ENCODE measurements around the gene GNG13.
"Not testable (repeated sequence)": the region's sequence is repeated elsewhere in the genome, so short reads cannot be mapped to it uniquely, and the experiment has no call there.

The GNG13 gene

GRCh38 chr16:776298-776697 is 24.2 kb downstream of the GNG13 start:
- FAIRE-seq = not testable (repeated sequence)

DNA sequence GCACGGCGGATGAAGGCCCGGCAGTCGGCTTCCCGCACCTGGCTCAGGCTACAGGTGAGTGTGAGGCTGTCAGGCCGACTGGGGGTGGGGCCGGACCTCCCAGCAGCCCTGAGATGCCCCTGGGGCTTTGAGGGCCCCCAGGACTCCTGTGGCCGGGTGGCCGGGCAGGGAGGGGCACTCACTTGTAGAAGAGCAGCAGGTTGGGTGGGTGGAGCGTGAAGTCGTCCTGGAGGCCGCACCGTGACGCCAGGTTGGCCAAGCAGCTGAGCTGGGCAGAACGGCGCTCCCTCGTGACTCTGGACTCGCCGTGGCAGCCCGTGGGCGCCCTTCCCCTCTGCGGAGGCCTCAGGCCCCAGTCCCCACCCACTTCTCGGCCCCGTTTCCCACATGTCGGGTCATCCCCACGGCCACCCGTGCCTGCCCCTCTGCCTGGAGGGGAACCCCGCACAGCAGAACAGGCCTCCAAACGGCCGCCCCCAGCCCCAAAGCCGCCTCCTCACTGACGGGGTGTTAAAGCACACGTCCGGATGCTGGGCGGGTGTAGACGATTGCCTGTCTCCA is 25.2 kb downstream of the GNG13 start:
- FAIRE-seq = no peak

GRCh38 chr16:774086-775001 is 26.2 kb downstream of the GNG13 start:
- FAIRE-seq = no peak

DNA sequence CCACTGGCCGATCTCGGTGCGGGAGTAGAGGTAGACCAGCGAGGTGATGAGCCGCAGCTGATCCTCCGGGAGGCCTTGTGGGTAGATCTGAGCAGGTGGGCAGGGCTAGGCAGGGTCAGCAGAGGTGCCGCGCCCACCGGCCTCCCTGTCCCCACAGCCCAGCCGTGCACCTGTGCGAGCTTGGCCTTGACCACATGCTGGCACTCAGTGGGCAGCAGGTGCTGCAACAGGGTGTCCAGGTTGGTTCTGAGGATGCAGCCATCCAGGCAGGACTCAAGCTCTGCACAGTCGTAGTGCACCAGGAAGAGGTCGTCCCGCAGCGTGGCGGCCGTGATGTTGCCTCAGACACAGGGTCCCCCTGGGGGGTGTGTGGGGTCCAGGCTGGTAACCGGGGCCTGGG is 27.6 kb downstream of the GNG13 start:
- FAIRE-seq = no peak

DNA sequence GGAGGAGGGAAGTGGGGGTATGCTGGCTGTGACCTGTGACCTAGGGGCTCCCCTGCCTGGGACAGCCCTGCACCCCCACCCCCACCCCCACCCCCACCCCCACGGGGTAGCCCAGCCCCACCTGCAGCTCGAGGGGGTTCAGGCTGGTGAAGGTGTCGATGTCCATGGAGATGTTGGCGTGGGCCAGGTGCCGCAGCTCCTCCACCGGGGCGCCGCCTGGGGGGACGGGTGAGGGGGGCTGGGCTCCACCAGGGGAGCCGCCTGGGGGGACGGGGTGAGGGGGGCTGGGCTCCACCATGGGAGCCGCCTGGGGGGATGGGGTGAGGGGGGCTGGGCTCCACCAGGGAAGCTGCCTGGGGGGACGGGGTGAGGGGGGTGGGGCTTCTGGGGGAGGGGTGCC is 30.1 kb downstream of the GNG13 start:
- no peak for FAIRE-seq

DNA sequence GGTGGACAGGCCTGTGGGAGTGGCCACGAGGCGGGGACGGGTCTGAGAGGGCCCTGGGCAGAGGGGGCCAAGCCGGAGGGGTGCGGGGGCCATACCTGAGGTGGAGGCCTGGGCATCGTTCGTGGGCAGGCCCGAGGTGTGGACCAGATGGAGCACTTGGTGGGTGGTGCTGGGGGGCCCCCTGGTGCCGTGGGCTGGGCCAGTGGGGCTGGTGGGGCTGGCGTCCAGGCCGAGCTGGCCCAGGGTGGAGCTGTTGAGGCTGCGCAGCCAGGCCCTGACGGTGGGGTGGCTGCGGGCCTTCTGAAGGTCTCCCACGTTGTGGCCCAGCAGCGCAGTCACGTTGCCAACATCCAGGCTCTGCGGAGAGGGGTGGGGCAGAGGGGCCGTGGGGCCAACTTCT is 30.6 kb downstream of the GNG13 start:
- FAIRE-seq = no peak

DNA sequence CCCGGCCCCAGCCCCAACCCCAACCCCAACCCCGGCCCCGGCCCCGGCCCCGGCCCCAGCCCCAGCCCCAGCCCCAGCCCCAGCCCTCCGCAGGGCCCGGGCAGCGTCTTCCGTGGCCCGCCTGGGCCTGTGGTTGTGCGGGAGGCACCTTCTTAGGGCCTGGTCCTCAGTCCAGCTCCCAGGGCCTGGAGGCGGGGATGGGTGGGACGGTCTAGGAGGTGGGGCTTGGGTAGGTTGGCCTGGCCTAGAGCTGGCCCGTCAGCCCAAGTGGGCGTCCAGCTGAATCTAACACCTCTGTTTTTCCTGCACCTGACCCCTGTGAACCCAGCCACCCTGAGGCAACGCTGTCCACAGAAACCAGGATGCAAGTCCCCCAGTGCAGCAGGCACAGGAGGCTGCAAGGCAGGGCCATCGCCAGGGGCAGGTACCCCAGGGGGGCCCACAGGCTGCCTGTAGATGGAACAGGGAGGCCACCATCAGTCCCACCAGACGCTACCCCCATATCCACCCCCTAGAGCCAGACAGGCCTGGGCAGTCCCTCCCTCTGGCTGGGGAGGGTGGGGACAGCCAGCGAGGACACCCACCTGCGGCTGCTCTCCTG is 31.2 kb downstream of the GNG13 start:
- FAIRE-seq = no peak

DNA sequence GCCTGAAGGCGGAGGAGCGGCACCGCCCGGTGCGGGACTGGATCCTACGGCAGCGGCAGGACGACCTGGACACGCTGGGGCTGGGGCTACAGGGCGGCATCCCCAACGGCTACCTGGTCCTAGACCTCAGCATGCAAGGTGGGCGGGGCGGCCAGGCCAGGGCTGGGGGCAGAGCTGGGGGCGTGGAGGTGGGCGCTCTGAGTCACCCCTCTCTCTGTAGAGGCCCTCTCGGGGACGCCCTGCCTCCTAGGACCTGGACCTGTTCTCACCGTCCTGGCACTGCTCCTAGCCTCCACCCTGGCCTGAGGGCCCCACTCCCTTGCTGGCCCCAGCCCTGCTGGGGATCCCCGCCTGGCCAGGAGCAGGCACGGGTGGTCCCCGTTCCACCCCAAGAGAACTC is 32.1 kb downstream of the GNG13 start:
- no peak for FAIRE-seq

- no peak for FAIRE-seq
Measured at GRCh38 chr16:767743-768235, 32.7 kb downstream of the GNG13 start.

- FAIRE-seq = no peak
Measured at GRCh38 chr16:766820-767640, 33.5 kb downstream of the GNG13 start.

DNA sequence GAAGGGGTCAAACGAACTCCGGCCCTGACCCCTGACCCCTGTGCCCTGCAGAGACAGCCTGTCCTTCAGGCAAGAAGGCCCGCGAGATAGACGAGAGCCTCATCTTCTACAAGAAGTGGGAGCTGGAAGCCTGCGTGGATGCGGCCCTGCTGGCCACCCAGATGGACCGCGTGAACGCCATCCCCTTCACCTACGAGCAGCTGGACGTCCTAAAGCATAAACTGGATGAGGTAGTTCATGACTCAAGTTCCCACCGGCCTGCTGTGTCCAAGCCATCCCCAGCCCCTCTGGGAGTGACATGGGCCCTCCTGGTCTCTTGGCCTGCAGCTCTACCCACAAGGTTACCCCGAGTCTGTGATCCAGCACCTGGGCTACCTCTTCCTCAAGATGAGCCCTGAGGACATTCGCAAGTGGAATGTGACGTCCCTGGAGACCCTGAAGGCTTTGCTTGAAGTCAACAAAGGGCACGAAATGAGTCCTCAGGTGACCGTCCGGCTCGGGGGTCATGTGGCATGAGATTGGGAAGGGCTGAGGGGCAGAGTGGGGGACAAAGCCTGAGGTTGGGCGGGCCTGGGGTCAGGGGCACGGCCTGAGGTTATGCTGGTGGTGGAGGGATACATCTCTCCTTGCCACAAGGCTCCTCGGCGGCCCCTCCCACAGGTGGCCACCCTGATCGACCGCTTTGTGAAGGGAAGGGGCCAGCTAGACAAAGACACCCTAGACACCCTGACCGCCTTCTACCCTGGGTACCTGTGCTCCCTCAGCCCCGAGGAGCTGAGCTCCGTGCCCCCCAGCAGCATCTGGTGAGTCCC is 34.3 kb downstream of the GNG13 start:
- no peak for FAIRE-seq

- no peak for FAIRE-seq
Measured at GRCh38 chr16:765488-765865, 35.1 kb downstream of the GNG13 start.

DNA sequence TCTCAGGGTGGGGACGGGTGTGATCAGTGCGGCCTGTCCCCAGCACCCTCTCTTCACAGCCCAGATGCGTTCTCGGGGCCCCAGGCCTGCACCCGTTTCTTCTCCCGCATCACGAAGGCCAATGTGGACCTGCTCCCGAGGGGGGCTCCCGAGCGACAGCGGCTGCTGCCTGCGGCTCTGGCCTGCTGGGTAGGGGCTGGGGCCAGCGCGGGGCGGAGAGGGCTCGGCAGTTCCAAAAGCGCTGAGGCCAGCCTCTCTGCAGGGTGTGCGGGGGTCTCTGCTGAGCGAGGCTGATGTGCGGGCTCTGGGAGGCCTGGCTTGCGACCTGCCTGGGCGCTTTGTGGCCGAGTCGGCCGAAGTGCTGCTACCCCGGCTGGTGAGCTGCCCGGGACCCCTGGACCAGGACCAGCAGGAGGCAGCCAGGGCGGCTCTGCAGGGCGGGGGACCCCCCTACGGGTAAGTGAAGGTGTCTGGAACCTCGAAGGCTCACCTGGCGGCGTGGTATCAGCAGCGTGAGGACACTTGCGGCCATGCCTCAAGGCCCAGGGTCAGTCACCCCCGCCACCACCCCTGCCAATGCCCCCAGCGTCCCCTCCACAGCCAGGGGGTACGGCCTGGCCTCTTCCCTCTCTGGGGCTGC is 35.6 kb downstream of the GNG13 start:
- no peak for FAIRE-seq

DNA sequence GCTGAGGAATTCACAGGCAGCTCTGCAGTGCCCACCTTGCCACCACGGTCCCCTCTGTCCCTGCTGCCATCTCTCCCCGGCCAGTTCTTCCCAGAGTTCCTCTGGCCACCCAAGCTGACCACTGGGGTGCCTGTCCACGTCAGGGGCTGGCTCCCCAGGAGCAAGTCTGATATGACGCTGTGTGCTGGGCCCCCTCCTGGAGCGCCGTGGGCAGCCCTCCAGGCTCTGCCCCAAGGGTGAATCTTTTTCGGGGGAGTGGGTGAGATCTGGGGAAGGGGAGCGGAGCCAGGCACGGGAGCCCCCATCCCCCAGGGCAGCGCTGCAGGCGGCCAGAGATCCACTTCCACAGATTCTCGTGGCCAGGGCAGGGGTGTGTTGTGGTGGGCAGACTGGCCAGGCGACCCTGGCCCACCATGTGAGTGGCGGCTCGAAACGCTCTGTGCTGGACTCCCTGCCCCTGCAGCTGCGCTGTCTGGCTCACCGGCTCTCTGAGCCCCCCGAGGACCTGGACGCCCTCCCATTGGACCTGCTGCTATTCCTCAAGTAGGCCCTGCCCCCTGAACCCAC is 36.3 kb downstream of the GNG13 start:
- FAIRE-seq = no peak

- FAIRE-seq = no peak
Measured at GRCh38 chr16:763369-764183, 37.0 kb downstream of the GNG13 start.

DNA sequence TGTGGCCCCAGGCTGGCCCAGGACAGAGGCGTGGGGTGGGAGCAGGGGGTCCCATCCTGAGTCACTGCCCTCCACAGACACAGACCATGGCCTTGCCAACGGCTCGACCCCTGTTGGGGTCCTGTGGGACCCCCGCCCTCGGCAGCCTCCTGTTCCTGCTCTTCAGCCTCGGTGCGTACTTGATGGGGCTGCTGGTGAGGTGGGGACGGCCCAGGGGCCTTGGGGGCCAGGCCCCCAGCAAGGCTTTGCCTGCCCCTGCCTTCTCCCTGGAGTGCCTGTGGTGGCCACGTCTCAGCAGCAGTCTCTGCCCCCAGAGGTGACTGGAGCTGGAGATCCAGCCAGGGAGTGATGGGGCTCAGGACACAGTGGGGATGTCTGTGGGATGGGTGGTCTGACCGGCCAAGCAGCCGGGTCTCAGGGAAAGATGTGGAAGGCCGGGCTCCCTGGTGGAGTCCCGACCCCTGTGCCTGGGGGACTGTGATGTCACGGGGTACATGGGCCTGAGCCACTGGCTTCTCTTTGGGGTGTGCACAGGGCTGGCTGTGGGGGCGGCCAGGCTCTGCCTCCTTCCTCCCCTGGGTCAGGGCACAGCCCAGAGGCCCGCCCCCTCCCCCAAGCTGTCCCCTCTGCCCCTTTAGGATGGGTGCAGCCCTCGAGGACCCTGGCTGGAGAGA is 37.8 kb downstream of the GNG13 start:
- FAIRE-seq = no peak

- FAIRE-seq = no peak
Measured at GRCh38 chr16:761625-762513, 38.7 kb downstream of the GNG13 start.

- FAIRE-seq = no peak
Measured at GRCh38 chr16:760545-761343, 39.8 kb downstream of the GNG13 start, which contains the start of gene MSLN. Gene MSLN, plus strand, starts transcription at chr16:760734. Its CDS starts 1,947 bp downstream, at chr16:762681.
